C4-2B (cell line): ENCODE measurements around the gene CLDN3.

Experiments
- ZFX ChIP-seq: fragments of 450-650 bp; IDR thresholded peaks from 2 replicates; pipeline ENCODE4 v1.6.1; 2017
- TF ChIP-seq, protein P1 (sequence below): fragments of 450-650 bp; conservative IDR thresholded peaks from 2 replicates; pipeline ENCODE4 v1.5.1; 2017; ENCODE audit warnings: mild to moderate bottlenecking

GRCh38 chr7:73723813-73724212 is 46.3 kb downstream of the CLDN3 start:
- TF ChIP-seq, protein P1, sequence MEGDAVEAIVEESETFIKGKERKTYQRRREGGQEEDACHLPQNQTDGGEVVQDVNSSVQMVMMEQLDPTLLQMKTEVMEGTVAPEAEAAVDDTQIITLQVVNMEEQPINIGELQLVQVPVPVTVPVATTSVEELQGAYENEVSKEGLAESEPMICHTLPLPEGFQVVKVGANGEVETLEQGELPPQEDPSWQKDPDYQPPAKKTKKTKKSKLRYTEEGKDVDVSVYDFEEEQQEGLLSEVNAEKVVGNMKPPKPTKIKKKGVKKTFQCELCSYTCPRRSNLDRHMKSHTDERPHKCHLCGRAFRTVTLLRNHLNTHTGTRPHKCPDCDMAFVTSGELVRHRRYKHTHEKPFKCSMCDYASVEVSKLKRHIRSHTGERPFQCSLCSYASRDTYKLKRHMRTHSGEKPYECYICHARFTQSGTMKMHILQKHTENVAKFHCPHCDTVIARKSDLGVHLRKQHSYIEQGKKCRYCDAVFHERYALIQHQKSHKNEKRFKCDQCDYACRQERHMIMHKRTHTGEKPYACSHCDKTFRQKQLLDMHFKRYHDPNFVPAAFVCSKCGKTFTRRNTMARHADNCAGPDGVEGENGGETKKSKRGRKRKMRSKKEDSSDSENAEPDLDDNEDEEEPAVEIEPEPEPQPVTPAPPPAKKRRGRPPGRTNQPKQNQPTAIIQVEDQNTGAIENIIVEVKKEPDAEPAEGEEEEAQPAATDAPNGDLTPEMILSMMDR: no peak
- no peak for TF ChIP-seq ZFX
